ENCODE data around the gene HIBCH. TPM values are rescaled to one million over a fixed set of nuclear protein-coding genes. Genes with fewer than 3 reads are reported as not detected.

HIBCH gene
- total RNA-seq, 1 experiment from 2014 or later = 26.5 TPM

DNA sequence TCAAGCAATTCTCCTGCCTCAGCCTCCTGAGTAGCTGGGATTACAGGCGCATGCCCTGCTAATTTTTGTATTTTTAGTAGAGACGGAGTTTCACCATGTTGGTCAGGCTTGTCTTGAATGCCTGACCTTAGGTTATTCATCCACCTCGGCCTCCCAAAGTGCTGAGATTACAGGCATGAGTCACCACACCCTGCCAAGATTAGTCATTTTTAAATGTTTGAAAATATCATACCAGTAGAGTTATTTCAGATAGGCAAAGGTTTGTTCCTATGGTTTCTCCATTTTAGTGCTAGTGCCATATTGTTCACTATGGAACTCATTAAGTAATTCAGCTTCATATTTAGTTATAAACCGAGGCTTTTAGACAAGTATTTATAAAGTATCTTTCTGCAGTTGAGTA is 52.3 kb downstream of the HIBCH start:
- TF ChIP-seq KAT7 (CRISPR knock-in tag; IDR thresholded peaks at IDR 0.05; ENCODE audit: borderline replicate concordance) (no peak), MXD4 (CRISPR knock-in tag; IDR thresholded peaks at IDR 0.05; ENCODE audit: borderline replicate concordance) (no peak)
- H3K36me3 Mint-ChIP-seq = peaks cover 15% of the 10 kb centered on the region
- peaks cover 15% of the 10 kb centered on the region for H3K9me3 Mint-ChIP-seq
- no peak for DNase-seq (ENCODE audit: low spot score)
- no peak overlapping the region for H3K27ac Mint-ChIP-seq
- no peaks in the 10 kb centered on the region for H3K27me3 Mint-ChIP-seq (ENCODE audit: low read depth)
- ATAC-seq = no peak
- CTCF ChIA-PET = no interaction called here
- no peak overlapping the region for H3K4me3 Mint-ChIP-seq
- POLR2A ChIA-PET = no interaction called here
- H3K4me1 Mint-ChIP-seq = peaks cover 4% of the 10 kb centered on the region

GRCh38 chr2:190266314-190266713 is 53.3 kb downstream of the HIBCH start:
- no peak for ATAC-seq
- Mint-ChIP-seq H3K4me3 (no peak overlapping the region), H3K4me1 (no peaks in the 10 kb centered on the region), H3K36me3 (peaks cover 15% of the 10 kb centered on the region), H3K9me3 (peaks cover 15% of the 10 kb centered on the region), H3K27ac (no peak overlapping the region), H3K27me3 (ENCODE audit: low read depth) (no peaks in the 10 kb centered on the region)
- POLR2A ChIA-PET = no interaction called here
- DNase-seq (ENCODE audit: low spot score) = no peak
- TF ChIP-seq CREB1 (CRISPR knock-in tag; IDR thresholded peaks at IDR 0.05) (no peak), FOXP1 (CRISPR knock-in tag; IDR thresholded peaks at IDR 0.05; ENCODE audit: borderline replicate concordance) (no peak), ZNF263 (CRISPR knock-in tag; IDR thresholded peaks at IDR 0.05; ENCODE audit: low read depth) (no peak), TCF7 (CRISPR knock-in tag; IDR thresholded peaks at IDR 0.05; ENCODE audit: low read depth) (no peak), MLX (CRISPR knock-in tag; IDR thresholded peaks at IDR 0.05) (no peak), ZNF396 (CRISPR knock-in tag; IDR thresholded peaks at IDR 0.05; ENCODE audit: borderline replicate concordance) (no peak), MXD4 (CRISPR knock-in tag; IDR thresholded peaks at IDR 0.05; ENCODE audit: borderline replicate concordance) (no peak), TP53 (CRISPR knock-in tag; IDR thresholded peaks at IDR 0.05) (no peak)
- TF ChIP-seq, protein P1, sequence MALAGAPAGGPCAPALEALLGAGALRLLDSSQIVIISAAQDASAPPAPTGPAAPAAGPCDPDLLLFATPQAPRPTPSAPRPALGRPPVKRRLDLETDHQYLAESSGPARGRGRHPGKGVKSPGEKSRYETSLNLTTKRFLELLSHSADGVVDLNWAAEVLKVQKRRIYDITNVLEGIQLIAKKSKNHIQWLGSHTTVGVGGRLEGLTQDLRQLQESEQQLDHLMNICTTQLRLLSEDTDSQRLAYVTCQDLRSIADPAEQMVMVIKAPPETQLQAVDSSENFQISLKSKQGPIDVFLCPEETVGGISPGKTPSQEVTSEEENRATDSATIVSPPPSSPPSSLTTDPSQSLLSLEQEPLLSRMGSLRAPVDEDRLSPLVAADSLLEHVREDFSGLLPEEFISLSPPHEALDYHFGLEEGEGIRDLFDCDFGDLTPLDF (CRISPR knock-in tag; IDR thresholded peaks at IDR 0.05) = no peak
- TF ChIP-seq, protein P2, sequence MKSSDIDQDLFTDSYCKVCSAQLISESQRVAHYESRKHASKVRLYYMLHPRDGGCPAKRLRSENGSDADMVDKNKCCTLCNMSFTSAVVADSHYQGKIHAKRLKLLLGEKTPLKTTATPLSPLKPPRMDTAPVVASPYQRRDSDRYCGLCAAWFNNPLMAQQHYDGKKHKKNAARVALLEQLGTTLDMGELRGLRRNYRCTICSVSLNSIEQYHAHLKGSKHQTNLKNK (CRISPR knock-in tag; IDR thresholded peaks at IDR 0.05) = no peak
- CTCF ChIA-PET = no interaction called here

- Mint-ChIP-seq H3K36me3 (peaks cover 29% of the 10 kb centered on the region), H3K4me3 (no peak overlapping the region), H3K4me1 (no peaks in the 10 kb centered on the region), H3K27ac (no peak overlapping the region), H3K9me3 (peaks cover 12% of the 10 kb centered on the region), H3K27me3 (ENCODE audit: low read depth) (no peaks in the 10 kb centered on the region)
- POLR2A ChIA-PET = no interaction called here
- DNase-seq (ENCODE audit: low spot score) (no peak), ATAC-seq (no peak)
- CTCF ChIA-PET = interaction anchor here (0.6 kb wide), 1 partner anchor 1865 kb away, joined by 3 read pairs; no protein-coding TSS in a partner anchor
- TF ChIP-seq NR3C1 (CRISPR knock-in tag; conservative IDR thresholded peaks at IDR 0.05; ENCODE audit: low read depth) (no peak), FOXJ3 (CRISPR knock-in tag; IDR thresholded peaks at IDR 0.05; ENCODE audit: borderline replicate concordance) (no peak), CREB1 (CRISPR knock-in tag; IDR thresholded peaks at IDR 0.05) (no peak), OVOL2 (CRISPR knock-in tag; IDR thresholded peaks at IDR 0.05; ENCODE audit: borderline replicate concordance) (no peak)
These were observed 57.8 kb downstream of the HIBCH start for GRCh38 chr2:190261851-190262250.

DNA sequence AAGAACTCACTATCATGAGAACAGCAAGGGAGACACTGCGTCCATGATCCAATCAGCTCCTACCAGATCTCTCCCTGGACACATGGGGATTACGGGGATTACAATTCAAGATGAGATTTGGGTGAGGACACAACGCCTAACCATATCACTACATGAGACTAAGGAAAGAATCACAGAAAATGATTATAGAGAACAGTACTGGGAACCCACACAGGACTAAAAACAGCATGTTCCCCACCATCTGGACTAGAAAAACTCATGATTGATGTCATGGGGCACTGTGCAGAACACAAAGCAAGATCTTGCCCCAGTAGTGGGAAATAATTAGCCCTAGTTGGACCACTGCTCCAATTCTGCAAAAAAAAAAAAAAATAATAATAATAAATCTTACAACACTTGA is 63.5 kb downstream of the HIBCH start:
- Mint-ChIP-seq H3K4me3 (no peak overlapping the region), H3K4me1 (no peaks in the 10 kb centered on the region), H3K9me3 (no peaks in the 10 kb centered on the region), H3K36me3 (peaks cover 29% of the 10 kb centered on the region), H3K27ac (no peak overlapping the region), H3K27me3 (ENCODE audit: low read depth) (no peaks in the 10 kb centered on the region)
- POLR2A ChIA-PET = no interaction called here
- DNase-seq (ENCODE audit: low spot score) (no peak), ATAC-seq (no peak)
- CTCF ChIA-PET = no interaction called here
- TF ChIP-seq MLX (CRISPR knock-in tag; IDR thresholded peaks at IDR 0.05) (no peak), CDX4 (CRISPR knock-in tag; IDR thresholded peaks at IDR 0.05; ENCODE audit: borderline replicate concordance) (no peak), USF2 (CRISPR knock-in tag; IDR thresholded peaks at IDR 0.05) (no peak), NFYB (CRISPR knock-in tag; conservative IDR thresholded peaks at IDR 0.05; ENCODE audit: low read depth) (no peak), KAT7 (CRISPR knock-in tag; IDR thresholded peaks at IDR 0.05; ENCODE audit: borderline replicate concordance) (no peak), SP1 (CRISPR knock-in tag; conservative IDR thresholded peaks at IDR 0.05) (no peak)
- TF ChIP-seq, protein P3, sequence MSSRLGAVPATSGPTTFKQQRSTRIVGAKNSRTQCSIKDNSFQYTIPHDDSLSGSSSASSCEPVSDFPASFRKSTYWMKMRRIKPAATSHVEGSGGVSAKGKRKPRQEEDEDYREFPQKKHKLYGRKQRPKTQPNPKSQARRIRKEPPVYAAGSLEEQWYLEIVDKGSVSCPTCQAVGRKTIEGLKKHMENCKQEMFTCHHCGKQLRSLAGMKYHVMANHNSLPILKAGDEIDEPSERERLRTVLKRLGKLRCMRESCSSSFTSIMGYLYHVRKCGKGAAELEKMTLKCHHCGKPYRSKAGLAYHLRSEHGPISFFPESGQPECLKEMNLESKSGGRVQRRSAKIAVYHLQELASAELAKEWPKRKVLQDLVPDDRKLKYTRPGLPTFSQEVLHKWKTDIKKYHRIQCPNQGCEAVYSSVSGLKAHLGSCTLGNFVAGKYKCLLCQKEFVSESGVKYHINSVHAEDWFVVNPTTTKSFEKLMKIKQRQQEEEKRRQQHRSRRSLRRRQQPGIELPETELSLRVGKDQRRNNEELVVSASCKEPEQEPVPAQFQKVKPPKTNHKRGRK (CRISPR knock-in tag; IDR thresholded peaks at IDR 0.05; ENCODE audit: borderline replicate concordance) = no peak
- TF ChIP-seq, protein P4, sequence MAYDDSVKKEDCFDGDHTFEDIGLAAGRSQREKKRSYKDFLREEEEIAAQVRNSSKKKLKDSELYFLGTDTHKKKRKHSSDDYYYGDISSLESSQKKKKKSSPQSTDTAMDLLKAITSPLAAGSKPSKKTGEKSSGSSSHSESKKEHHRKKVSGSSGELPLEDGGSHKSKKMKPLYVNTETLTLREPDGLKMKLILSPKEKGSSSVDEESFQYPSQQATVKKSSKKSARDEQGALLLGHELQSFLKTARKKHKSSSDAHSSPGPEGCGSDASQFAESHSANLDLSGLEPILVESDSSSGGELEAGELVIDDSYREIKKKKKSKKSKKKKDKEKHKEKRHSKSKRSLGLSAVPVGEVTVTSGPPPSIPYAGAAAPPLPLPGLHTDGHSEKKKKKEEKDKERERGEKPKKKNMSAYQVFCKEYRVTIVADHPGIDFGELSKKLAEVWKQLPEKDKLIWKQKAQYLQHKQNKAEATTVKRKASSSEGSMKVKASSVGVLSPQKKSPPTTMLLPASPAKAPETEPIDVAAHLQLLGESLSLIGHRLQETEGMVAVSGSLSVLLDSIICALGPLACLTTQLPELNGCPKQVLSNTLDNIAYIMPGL (CRISPR knock-in tag; IDR thresholded peaks at IDR 0.05) = no peak
